ENCODE measurements around the gene KCNF1.

Gene KCNF1

GRCh38 chr2:10905006-10905861 is 6.5 kb upstream of the KCNF1 start:
- no peak for DNase-seq (ENCODE audit: low read depth)

- no peak for DNase-seq (ENCODE audit: low read depth)
These were observed 5.9 kb upstream of the KCNF1 start for GRCh38 chr2:10905862-10906143.

GRCh38 chr2:10906926-10907625 is 4.7 kb upstream of the KCNF1 start:
- DNase-seq (ENCODE audit: low read depth): no peak

- DNase-seq (ENCODE audit: low read depth): no peak
These were observed 3.5 kb upstream of the KCNF1 start for GRCh38 chr2:10908195-10908594.

- DNase-seq (ENCODE audit: low read depth): no peak
These were observed 2.4 kb upstream of the KCNF1 start for GRCh38 chr2:10909050-10909995.

GRCh38 chr2:10909996-10910341 is 1.8 kb upstream of the KCNF1 start:
- no peak for DNase-seq (ENCODE audit: low read depth)

GRCh38 chr2:10910625-10911024 is 1.1 kb upstream of the KCNF1 start:
- DNase-seq (ENCODE audit: low read depth): no peak

- DNase-seq (ENCODE audit: low read depth): no peak
These were observed 470 bp downstream of the KCNF1 start for GRCh38 chr2:10912076-10912731.

GRCh38 chr2:10912796-10913455 is 1.2 kb downstream of the KCNF1 start:
- DNase-seq (ENCODE audit: low read depth): no peak

GRCh38 chr2:10913501-10914271 is 2.0 kb downstream of the KCNF1 start:
- no peak for DNase-seq (ENCODE audit: low read depth)

- DNase-seq (ENCODE audit: low read depth): no peak
These were observed 2.5 kb downstream of the KCNF1 start for GRCh38 chr2:10914272-10914693.

- DNase-seq (ENCODE audit: low read depth): no peak
These were observed 3.5 kb downstream of the KCNF1 start for GRCh38 chr2:10915236-10915635.

GRCh38 chr2:10915731-10916276 is 4.1 kb downstream of the KCNF1 start:
- no peak for DNase-seq (ENCODE audit: low read depth)

- DNase-seq (ENCODE audit: low read depth): no peak
These were observed 5.2 kb downstream of the KCNF1 start for GRCh38 chr2:10916953-10917352.

GRCh38 chr2:10917927-10918326 is 6.2 kb downstream of the KCNF1 start:
- DNase-seq (ENCODE audit: low read depth): no peak

GRCh38 chr2:10918661-10919409 is 7.1 kb downstream of the KCNF1 start:
- no peak for DNase-seq (ENCODE audit: low read depth)

GRCh38 chr2:10919410-10919770 is 7.7 kb downstream of the KCNF1 start:
- no peak for DNase-seq (ENCODE audit: low read depth)

GRCh38 chr2:10919771-10920621 is 8.3 kb downstream of the KCNF1 start:
- no peak for DNase-seq (ENCODE audit: low read depth)

Measured in HS-27A (cell line).